HL-60 (cell line): Measurements from ENCODE around the gene DOC2A.
A peak's percentile ranks its signal among the peaks of the same experiment; 100 is the strongest.

Experiments
- DNase-seq, 2 experiments: peaks; one replicate each; pipeline ENCODE4 v3.0.0-alpha.2; 2010 to 2020; ENCODE audit warnings: low read depth in 1 of 2, low spot score in 1 of 2
- H3K27ac ChIP-seq: fragments of 250-450 bp; sonication (Bioruptor Pico); replicated peaks from 2 replicates; pipeline ENCODE4 v1.5.1; 2020; ENCODE audit warnings: mild to moderate bottlenecking, moderate library complexity
- H3K27me3 ChIP-seq: fragments of 250-450 bp; sonication (Bioruptor Pico); 2 replicates; pipeline ENCODE4 v1.5.1; 2021; ENCODE audit warnings: mild to moderate bottlenecking, moderate library complexity; ENCODE audit not compliant: insufficient read depth, poor library complexity, severe bottlenecking
- H3K4me3 ChIP-seq: replicated peaks from 2 replicates; pipeline ENCODE4 v1.5.1; 2011; ENCODE audit warnings: mild to moderate bottlenecking, control low read depth, low read length; ENCODE audit not compliant: insufficient read depth
- CTCF ChIP-seq: IDR thresholded peaks from one replicate; pipeline ENCODE4 v1.5.1; 2011; ENCODE audit warnings: low read length, control low read depth, inconsistent platforms; ENCODE audit not compliant: insufficient read depth
- GABPA ChIP-seq: IDR thresholded peaks from 2 replicates; pipeline ENCODE4 v1.6.1; 2012; ENCODE audit warnings: low read depth
- POLR2AphosphoS5 ChIP-seq: IDR thresholded peaks from 2 replicates; pipeline ENCODE4 v1.6.1; 2012; ENCODE audit warnings: low read depth
- REST ChIP-seq: IDR thresholded peaks from 2 replicates; pipeline ENCODE4 v1.6.1; 2012; ENCODE audit warnings: low read depth; ENCODE audit not compliant: insufficient replicate concordance
- SPI1 ChIP-seq: IDR thresholded peaks from 2 replicates; pipeline ENCODE4 v1.6.1; 2012; ENCODE audit warnings: low read depth, mild to moderate bottlenecking, borderline replicate concordance

The DOC2A gene

GRCh38 chr16:30011714-30012504 lies 1.1 kb upstream of the DOC2A start:
- Histone ChIP-seq H3K4me3 (peak overlapping the region; percentile 64), H3K27ac (no peak overlapping the region), H3K27me3 (no peaks in the 10 kb centered on the region)
- DNase-seq = no peak
- TF ChIP-seq SPI1 (no peak), GABPA (no peak), POLR2AphosphoS5 (no peak), REST (no peak), CTCF (no peak)

- H3K27ac ChIP-seq = no peak overlapping the region
- peak overlapping the region; percentile 64 for H3K4me3 ChIP-seq
- H3K27me3 ChIP-seq = no peaks in the 10 kb centered on the region
- no peak for TF ChIP-seq POLR2AphosphoS5
- DNase-seq = no peak
Measured at GRCh38 chr16:30009990-30010843, 610 bp downstream of the DOC2A start.

GRCh38 chr16:30009085-30009862 lies 1.6 kb downstream of the DOC2A start:
- no peak for DNase-seq
- TF ChIP-seq GABPA (no peak), REST (no peak), SPI1 (no peak), POLR2AphosphoS5 (no peak), CTCF (no peak)
- Histone ChIP-seq H3K27ac (no peak overlapping the region), H3K27me3 (no peaks in the 10 kb centered on the region), H3K4me3 (no peak overlapping the region)

- TF ChIP-seq CTCF (no peak), POLR2AphosphoS5 (no peak; the same call in 1 of the 2 replicates), GABPA (no peak)
- no peak overlapping the region for H3K27ac ChIP-seq
- no peak overlapping the region for H3K4me3 ChIP-seq
Measured at GRCh38 chr16:30007378-30007895, 3.4 kb downstream of the DOC2A start.

More at GRCh38 chr16:30007378-30007895, 3.4 kb downstream of the DOC2A start:
- no peak for DNase-seq
- no peaks in the 10 kb centered on the region for H3K27me3 ChIP-seq
